Measurements from ENCODE around the gene MTX2. TPM values are rescaled to one million over a fixed set of nuclear protein-coding genes. Genes with fewer than 3 reads are reported as not detected.

Gene MTX2
- total and polyA plus RNA-seq, 2 donors (not counting 3 experiments of a cell fraction or from before 2014, with no cell fraction given) = 31.3 TPM

DNA sequence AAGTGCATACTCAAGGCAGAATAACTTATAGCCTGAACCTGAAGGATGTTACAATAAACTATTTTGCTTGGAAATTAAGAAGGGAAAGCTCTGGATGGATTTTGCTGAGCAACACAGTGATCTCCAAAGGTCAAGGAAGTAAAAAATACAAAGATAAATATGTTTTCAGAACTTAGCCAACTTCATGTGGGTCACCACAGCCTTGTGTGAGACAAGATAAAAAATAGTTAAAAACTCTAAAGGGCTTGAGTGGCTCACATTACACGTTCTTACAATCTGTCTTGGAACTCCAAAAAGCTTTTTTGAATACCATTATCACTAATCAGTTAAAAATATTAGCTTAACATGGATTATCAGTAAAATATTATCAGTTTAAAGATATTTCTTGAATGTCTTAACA lies 28.9 kb upstream of the MTX2 start:
- H3K79me2 ChIP-seq (ENCODE audit: control insufficient read depth, insufficient read depth, low read length) = no peaks in the 10 kb centered on the region
- no peak overlapping the region for H3K4me3 ChIP-seq (replicated peaks in 1 of 3; ENCODE audit: insufficient read depth in 1 of 3, low read depth in 1 of 3, low read length in 3 of 3)
- H3K4me2 ChIP-seq (ENCODE audit: insufficient read depth, low read length) = no peak overlapping the region
- CTCF ChIA-PET = interaction anchor here (2.4 kb wide), 1 partner anchor 215 kb away, joined by 9 read pairs; no protein-coding TSS in a partner anchor
- H3K4me1 ChIP-seq (ENCODE audit: control insufficient read depth, extremely low read depth, insufficient read depth, low read length) = peaks cover 12% of the 10 kb centered on the region
- POLR2A ChIA-PET = no interaction called here
- H3K9me3 ChIP-seq (replicated peaks; ENCODE audit: control insufficient read depth, insufficient read depth, low read length) = no peaks in the 10 kb centered on the region
- H3K27ac ChIP-seq (ENCODE audit: insufficient read depth, low read depth, low read length) = no peak overlapping the region
- no peak overlapping the region for H2AFZ ChIP-seq (ENCODE audit: low read depth, low read length)
- intact Hi-C loops (cut with micrococcal nuclease) (no loop called here), dilution Hi-C loops (cut with MboI; ENCODE audit: extremely low pct_ligation_motif_present, low sequenced_read_pairs) (no loop called here)
- no peak for TF ChIP-seq JUN (IDR thresholded peaks at IDR 0.05; ENCODE audit: borderline replicate concordance, insufficient read depth, insufficient read length, low read depth)
- TF ChIP-seq, protein P1, sequence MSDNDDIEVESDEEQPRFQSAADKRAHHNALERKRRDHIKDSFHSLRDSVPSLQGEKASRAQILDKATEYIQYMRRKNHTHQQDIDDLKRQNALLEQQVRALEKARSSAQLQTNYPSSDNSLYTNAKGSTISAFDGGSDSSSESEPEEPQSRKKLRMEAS (IDR thresholded peaks at IDR 0.05; ENCODE audit: insufficient read depth, insufficient read length) = no peak
- TF ChIP-seq FOS (IDR thresholded peaks at IDR 0.05; ENCODE audit: borderline replicate concordance, insufficient read depth, low read length) = no peak
- TF ChIP-seq, protein P2, sequence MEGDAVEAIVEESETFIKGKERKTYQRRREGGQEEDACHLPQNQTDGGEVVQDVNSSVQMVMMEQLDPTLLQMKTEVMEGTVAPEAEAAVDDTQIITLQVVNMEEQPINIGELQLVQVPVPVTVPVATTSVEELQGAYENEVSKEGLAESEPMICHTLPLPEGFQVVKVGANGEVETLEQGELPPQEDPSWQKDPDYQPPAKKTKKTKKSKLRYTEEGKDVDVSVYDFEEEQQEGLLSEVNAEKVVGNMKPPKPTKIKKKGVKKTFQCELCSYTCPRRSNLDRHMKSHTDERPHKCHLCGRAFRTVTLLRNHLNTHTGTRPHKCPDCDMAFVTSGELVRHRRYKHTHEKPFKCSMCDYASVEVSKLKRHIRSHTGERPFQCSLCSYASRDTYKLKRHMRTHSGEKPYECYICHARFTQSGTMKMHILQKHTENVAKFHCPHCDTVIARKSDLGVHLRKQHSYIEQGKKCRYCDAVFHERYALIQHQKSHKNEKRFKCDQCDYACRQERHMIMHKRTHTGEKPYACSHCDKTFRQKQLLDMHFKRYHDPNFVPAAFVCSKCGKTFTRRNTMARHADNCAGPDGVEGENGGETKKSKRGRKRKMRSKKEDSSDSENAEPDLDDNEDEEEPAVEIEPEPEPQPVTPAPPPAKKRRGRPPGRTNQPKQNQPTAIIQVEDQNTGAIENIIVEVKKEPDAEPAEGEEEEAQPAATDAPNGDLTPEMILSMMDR (IDR thresholded peaks at IDR 0.05; ENCODE audit: extremely low read depth in 1 of 2, insufficient read depth in 1 of 2, low read depth in 1 of 2, low read length in 2 of 2) = no peak
- TF ChIP-seq GATA2 (IDR thresholded peaks at IDR 0.05; ENCODE audit: insufficient read depth, insufficient read length, low read depth, low read length) = no peak
- no peak for TF ChIP-seq POLR2A (IDR thresholded peaks at IDR 0.05; ENCODE audit: low read depth, low read length)
- no peak for TF ChIP-seq EZH2 (IDR thresholded peaks at IDR 0.05; ENCODE audit: borderline replicate concordance, low read depth, low read length, severe bottlenecking)
- no peak for TF ChIP-seq MYC (IDR thresholded peaks at IDR 0.05; ENCODE audit: low read depth, low read length)
- TF ChIP-seq POLR2AphosphoS5 (IDR thresholded peaks at IDR 0.05; ENCODE audit: insufficient read depth, low read depth, low read length) = no peak
- no peak overlapping the region for H3K9ac ChIP-seq (replicated peaks; ENCODE audit: extremely low read depth, insufficient read depth, low read length)
- H4K20me1 ChIP-seq (replicated peaks; ENCODE audit: control insufficient read depth, extremely low read depth, insufficient read depth, low read length) = no peaks in the 10 kb centered on the region
- no peak for DNase-seq (ENCODE audit: low read depth, low spot score)
- no peak for FAIRE-seq
- no peaks in the 10 kb centered on the region for H3K36me3 ChIP-seq (ENCODE audit: control insufficient read depth in 2 of 2, extremely low read depth in 1 of 2, insufficient read depth in 2 of 2, low read length in 2 of 2)
- no peaks in the 10 kb centered on the region for H3K9me1 ChIP-seq (replicated peaks; ENCODE audit: control insufficient read depth, extremely low read depth, insufficient read depth, low read length)
- no peaks in the 10 kb centered on the region for H3K27me3 ChIP-seq (ENCODE audit: control insufficient read depth in 2 of 2, insufficient read depth in 2 of 2, low read length in 2 of 2)
- BruUV-seq (replicated peaks) = no TSS peak
